Body of pancreas (tissue), 4 donors: ENCODE measurements around the gene FNIP1.

Source experiments
- POLR2A ChIP-seq, 3 donors: fragments of 450-650 bp; IDR thresholded peaks; one replicate each; pipeline ENCODE4 v1.6.1; 2016; ENCODE audit warnings: antibody characterized with exemption in 3 of 3, mild to moderate bottlenecking in 2 of 3
- TF ChIP-seq, protein P1 (sequence below), 7 experiments: fragments of 450-650 bp in 4 of 7; fragments of 200-600 bp in 3 of 7; sonication (generic) in 3 of 7; IDR thresholded peaks; one replicate each; pipeline ENCODE4 v1.5.1; 2016 to 2019; ENCODE audit warnings: antibody characterized with exemption in 7 of 7

- TF ChIP-seq, protein P1, sequence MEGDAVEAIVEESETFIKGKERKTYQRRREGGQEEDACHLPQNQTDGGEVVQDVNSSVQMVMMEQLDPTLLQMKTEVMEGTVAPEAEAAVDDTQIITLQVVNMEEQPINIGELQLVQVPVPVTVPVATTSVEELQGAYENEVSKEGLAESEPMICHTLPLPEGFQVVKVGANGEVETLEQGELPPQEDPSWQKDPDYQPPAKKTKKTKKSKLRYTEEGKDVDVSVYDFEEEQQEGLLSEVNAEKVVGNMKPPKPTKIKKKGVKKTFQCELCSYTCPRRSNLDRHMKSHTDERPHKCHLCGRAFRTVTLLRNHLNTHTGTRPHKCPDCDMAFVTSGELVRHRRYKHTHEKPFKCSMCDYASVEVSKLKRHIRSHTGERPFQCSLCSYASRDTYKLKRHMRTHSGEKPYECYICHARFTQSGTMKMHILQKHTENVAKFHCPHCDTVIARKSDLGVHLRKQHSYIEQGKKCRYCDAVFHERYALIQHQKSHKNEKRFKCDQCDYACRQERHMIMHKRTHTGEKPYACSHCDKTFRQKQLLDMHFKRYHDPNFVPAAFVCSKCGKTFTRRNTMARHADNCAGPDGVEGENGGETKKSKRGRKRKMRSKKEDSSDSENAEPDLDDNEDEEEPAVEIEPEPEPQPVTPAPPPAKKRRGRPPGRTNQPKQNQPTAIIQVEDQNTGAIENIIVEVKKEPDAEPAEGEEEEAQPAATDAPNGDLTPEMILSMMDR (IDR thresholded peaks at IDR 0.05): no peak
- TF ChIP-seq POLR2A (IDR thresholded peaks at IDR 0.05): no peak
Observed at GRCh38 chr5:131679911-131680310, 116.9 kb downstream of the FNIP1 start.
